Activated CD4-positive, alpha-beta memory T cell treated with anti-CD3 and anti-CD28 coated beads, Interleukin-2, amount 10 ng/mL, durations not matched to agents 7 days and 5 days (primary cell): ENCODE measurements around the gene FCHO1. TPM values are rescaled to one million over a fixed set of nuclear protein-coding genes. Genes with fewer than 3 reads are reported as not detected.
"Not testable (repeated sequence)": the region's sequence is repeated elsewhere in the genome, so short reads cannot be mapped to it uniquely, and the experiment has no call there.

Experiments
- CTCF ChIA-PET: fragments of 350-600 bp; sonication (Branson Sonifier 250); formaldehyde crosslinking; loops from one replicate; lab custom pipeline; 2021; ENCODE audit warnings: antibody characterized with exemption, inconsistent platforms; lab: Charles Lee
- POLR2A ChIA-PET: fragments of 350-600 bp; sonication (Branson Sonifier 250); formaldehyde crosslinking; loops from one replicate; lab custom pipeline; 2021; ENCODE audit warnings: antibody characterized with exemption; lab: Charles Lee
- DNase-seq: peaks from one replicate; pipeline ENCODE4 v3.0.0-alpha.2; 2020
- H3K27ac Mint-ChIP-seq: one replicate; pipeline ENCODE4 v1.8.0; 2021; ENCODE audit warnings: mild to moderate bottlenecking, mixed read lengths
- H3K27me3 Mint-ChIP-seq: one replicate; pipeline ENCODE4 v1.8.0; 2021; ENCODE audit warnings: mixed read lengths
- H3K36me3 Mint-ChIP-seq: one replicate; pipeline ENCODE4 v1.8.0; 2021; ENCODE audit warnings: low read depth, mixed read lengths
- H3K4me1 Mint-ChIP-seq: one replicate; pipeline ENCODE4 v1.8.0; 2021; ENCODE audit warnings: mixed read lengths
- H3K4me3 Mint-ChIP-seq: one replicate; pipeline ENCODE4 v1.8.0; 2021; ENCODE audit warnings: mild to moderate bottlenecking, mixed read lengths
- H3K9me3 Mint-ChIP-seq: one replicate; pipeline ENCODE4 v1.8.0; 2021; ENCODE audit warnings: mixed read lengths
- total RNA-seq, 2 experiments: library from RNA; stranded (reverse); gene quantifications; one replicate each; pipeline ENCODE4 v1.2.3, GENCODE V29; 2021

Gene FCHO1
- total RNA-seq, 2 experiments from 2014 or later: 64.8 to 76.7 TPM

DNA sequence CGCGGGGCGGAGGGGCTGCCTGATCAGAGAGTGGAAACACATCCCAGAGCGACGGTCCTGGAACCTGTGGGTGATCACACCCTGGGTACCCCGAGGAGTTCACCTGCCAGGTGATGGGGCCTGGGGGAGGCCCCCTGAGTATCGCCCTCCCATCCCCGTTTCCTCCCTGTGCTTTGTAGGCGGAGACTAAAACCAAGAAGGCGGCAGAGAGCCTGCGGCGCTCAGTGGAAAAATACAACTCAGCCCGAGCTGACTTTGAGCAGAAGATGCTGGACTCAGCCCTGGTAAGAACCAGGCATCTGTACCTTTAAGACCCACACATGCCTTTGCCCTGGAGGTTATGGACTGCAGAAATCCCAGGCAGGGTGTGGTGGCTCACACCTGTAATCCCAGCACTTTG lies 19.3 kb downstream of the FCHO1 start:
- H3K27ac Mint-ChIP-seq: no peak overlapping the region
- H3K4me3 Mint-ChIP-seq: no peak overlapping the region
- CTCF ChIA-PET: interaction anchor here (1.1 kb wide), 1 partner anchor 89 kb away, joined by 3 read pairs; the partner anchor contains the start of gene RPL18A
- POLR2A ChIA-PET: no interaction called here
- no peak for DNase-seq
- no peaks in the 10 kb centered on the region for H3K9me3 Mint-ChIP-seq
- peaks cover 51% of the 10 kb centered on the region for H3K36me3 Mint-ChIP-seq
- H3K4me1 Mint-ChIP-seq: peaks cover 3% of the 10 kb centered on the region
- no peaks in the 10 kb centered on the region for H3K27me3 Mint-ChIP-seq

DNA sequence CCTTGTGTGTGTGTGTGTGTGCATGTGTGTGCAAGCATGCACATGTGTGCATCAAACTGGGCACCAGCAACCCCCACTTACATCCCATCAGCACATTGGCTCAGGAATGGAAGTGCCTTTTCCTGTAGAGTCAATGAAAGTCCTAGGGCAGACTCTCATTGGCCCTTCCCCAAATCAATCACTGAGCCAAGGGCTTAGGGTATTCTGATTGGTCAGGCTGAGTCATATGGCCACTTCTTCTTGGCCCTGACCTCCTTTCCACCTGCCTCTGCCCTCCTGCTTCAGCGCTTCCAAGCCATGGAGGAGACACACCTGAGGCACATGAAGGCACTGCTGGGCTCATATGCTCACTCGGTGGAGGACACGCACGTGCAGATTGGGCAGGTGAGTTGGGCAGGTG lies 20.9 kb downstream of the FCHO1 start:
- Mint-ChIP-seq H3K4me3 (no peak overlapping the region), H3K36me3 (peaks cover 55% of the 10 kb centered on the region), H3K4me1 (peaks cover 9% of the 10 kb centered on the region), H3K27me3 (no peaks in the 10 kb centered on the region), H3K27ac (peak overlapping the region; percentile 55), H3K9me3 (no peaks in the 10 kb centered on the region)
- no peak for DNase-seq
- ChIA-PET POLR2A (no interaction called here), CTCF (interaction anchor here (1.0 kb wide), 1 partner anchor 9 kb away, joined by 8 read pairs; no protein-coding TSS in a partner anchor)

DNA sequence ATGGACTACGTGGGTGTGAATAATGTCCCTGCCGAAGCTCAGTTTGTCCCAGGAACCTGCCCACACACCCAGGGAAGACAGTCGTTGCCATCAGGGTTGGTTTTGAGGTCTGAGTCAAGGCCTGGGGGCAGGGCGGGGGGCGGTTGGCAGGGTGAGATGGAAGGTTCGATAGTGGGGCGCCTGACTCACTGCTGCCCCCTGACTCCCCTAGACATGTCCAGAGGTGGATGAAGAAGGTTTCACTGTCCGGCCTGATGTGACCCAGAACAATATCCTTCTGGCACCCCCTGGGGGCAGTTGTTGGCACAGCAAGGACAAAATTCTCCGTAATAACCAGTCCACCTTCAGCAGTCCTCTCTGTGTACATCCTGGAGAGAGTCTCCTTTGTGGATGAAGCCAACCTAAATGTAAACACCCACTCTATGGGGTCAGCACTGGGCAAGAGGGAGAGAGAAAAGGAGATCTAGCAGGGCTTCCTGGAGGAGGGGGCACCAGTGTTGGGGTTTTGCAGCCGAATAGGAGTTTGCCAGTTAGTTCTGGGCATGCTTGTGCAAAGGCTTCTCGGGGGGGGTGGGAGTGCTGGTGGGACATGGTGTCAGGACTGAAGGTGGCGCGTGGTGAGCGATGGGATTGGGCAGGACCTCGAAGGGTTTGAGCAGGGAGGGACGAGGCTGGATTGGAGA lies 24.1 kb downstream of the FCHO1 start:
- CTCF ChIA-PET: interaction anchor here (0.7 to 1.6 kb wide), 13 partner anchors 9 to 82 kb away, joined by 3 to 14 read pairs (median 3); partner anchors contain the start of gene FCHO1
- peaks cover 18% of the 10 kb centered on the region for H3K4me1 Mint-ChIP-seq
- POLR2A ChIA-PET: no interaction called here
- H3K27me3 Mint-ChIP-seq: no peaks in the 10 kb centered on the region
- peak; percentile 42 for DNase-seq
- H3K27ac Mint-ChIP-seq: peak overlapping the region; percentile 66
- peaks cover 55% of the 10 kb centered on the region for H3K36me3 Mint-ChIP-seq
- no peak overlapping the region for H3K4me3 Mint-ChIP-seq
- H3K9me3 Mint-ChIP-seq: no peaks in the 10 kb centered on the region

DNA sequence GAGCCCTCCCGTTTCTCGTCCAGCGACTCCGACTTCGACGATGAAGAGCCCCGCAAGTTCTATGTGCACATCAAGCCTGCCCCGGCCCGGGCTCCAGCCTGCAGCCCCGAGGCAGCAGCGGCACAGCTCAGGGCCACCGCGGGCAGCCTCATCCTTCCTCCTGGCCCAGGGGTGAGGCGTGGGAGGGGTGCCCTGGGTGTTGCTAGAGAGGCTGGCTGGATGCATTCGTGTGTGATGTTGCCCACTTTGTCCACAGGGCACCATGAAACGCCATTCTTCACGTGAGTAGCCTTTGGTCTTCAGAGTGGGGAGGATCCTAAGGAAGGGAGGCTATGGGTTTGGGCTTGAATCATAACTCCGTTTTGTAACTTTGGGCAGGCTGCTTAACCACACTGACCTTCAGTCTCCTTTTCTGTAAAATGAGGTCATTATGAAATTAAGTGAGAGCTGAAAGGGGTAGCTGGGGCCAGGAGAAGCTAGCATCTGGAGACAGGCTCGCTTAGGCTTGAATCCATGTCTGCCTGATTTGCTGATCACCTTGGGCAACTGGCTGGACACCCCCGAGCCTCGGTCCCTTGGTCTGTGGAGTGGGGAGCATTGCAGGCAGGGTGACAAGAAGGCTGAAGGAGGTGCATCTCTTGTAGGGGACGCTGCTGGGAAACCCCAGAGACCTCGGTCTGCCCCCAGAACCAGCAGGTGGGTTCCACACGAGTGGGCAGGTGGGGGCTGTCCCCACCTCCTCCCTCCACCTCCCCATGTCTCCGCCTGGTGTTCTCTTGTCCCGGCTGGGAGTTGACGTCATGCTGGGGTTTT lies 24.9 kb downstream of the FCHO1 start:
- Mint-ChIP-seq H3K4me1 (peaks cover 18% of the 10 kb centered on the region), H3K9me3 (no peaks in the 10 kb centered on the region), H3K27ac (no peak overlapping the region), H3K4me3 (no peak overlapping the region), H3K27me3 (no peaks in the 10 kb centered on the region), H3K36me3 (peaks cover 51% of the 10 kb centered on the region)
- DNase-seq: no peak
- ChIA-PET CTCF (interaction anchor here (1.0 to 1.4 kb wide), 3 partner anchors 73 to 157 kb away, joined by 3 to 6 read pairs (median 3); partner anchors contain the start of gene CCDC124), POLR2A (interaction anchor here (1.4 kb wide), 1 partner anchor 9 kb away, joined by 3 read pairs; no protein-coding TSS in a partner anchor)

DNA sequence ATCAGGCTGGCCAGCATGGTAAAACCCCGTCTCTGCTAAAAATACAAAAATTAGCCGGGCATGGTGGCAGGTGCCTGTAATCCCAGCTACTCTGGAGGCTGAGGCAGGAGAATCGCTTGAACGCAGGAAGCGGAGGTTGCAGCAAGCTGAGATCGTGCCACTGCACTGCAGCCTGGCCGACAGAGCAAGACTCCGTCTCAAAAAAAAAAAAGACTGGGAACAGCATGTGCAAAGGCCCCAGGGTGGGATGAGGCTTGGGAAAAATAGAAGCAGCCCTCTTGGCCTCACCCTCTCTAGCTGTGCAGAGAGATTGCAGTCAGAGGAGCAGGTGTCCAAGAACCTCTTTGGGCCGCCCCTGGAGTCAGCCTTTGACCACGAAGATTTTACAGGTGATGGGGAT lies 26.6 kb downstream of the FCHO1 start:
- POLR2A ChIA-PET, H3K27ac Mint-ChIP-seq, H3K27me3 Mint-ChIP-seq, H3K4me3 Mint-ChIP-seq, H3K9me3 Mint-ChIP-seq, DNase-seq: not testable (repeated sequence)
- H3K36me3 Mint-ChIP-seq: peaks cover 50% of the 10 kb centered on the region
- H3K4me1 Mint-ChIP-seq: peaks cover 21% of the 10 kb centered on the region
- CTCF ChIA-PET: interaction anchor here (0.8 to 1.2 kb wide), 2 partner anchors 48 to 75 kb away, joined by 4 to 5 read pairs; no protein-coding TSS in a partner anchor

DNA sequence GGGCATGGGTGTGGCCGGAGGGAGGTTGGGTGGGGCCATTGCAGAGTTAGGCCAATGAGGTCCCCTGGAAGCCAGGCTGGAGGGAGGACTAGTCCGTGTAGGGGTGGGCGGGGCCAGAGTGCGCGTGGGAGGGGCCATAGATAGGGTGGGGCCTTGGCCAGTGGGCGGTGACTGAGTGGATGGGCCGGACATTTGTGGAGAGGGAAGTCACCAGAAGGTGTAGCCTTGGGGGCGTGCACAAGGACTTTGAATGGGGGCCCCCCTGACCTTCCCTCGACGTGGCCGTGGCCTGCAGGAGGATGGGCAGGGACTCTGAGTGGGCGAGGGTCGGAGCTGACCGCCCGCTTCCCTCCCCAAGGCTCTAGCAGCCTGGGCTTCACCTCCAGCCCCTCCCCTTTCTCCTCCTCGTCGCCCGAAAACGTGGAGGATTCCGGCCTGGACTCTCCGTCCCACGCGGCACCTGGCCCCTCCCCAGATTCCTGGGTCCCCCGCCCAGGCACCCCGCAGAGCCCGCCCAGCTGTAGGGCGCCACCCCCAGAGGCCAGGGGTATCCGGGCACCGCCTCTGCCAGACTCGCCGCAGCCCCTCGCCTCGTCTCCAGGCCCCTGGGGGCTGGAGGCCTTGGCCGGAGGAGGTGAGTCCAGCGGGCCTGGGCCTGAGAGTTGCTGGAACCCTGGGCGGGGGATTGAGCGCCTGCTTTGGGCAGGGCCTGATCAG lies 27.1 kb downstream of the FCHO1 start:
- no peak overlapping the region for H3K4me3 Mint-ChIP-seq
- H3K36me3 Mint-ChIP-seq: peaks cover 46% of the 10 kb centered on the region
- peak; percentile 57 for DNase-seq
- no peaks in the 10 kb centered on the region for H3K27me3 Mint-ChIP-seq
- H3K4me1 Mint-ChIP-seq: peaks cover 21% of the 10 kb centered on the region
- ChIA-PET POLR2A (no interaction called here), CTCF (interaction anchor here (1.2 kb wide), 1 partner anchor 75 kb away, joined by 4 read pairs; no protein-coding TSS in a partner anchor)
- no peak overlapping the region for H3K27ac Mint-ChIP-seq
- H3K9me3 Mint-ChIP-seq: no peaks in the 10 kb centered on the region

DNA sequence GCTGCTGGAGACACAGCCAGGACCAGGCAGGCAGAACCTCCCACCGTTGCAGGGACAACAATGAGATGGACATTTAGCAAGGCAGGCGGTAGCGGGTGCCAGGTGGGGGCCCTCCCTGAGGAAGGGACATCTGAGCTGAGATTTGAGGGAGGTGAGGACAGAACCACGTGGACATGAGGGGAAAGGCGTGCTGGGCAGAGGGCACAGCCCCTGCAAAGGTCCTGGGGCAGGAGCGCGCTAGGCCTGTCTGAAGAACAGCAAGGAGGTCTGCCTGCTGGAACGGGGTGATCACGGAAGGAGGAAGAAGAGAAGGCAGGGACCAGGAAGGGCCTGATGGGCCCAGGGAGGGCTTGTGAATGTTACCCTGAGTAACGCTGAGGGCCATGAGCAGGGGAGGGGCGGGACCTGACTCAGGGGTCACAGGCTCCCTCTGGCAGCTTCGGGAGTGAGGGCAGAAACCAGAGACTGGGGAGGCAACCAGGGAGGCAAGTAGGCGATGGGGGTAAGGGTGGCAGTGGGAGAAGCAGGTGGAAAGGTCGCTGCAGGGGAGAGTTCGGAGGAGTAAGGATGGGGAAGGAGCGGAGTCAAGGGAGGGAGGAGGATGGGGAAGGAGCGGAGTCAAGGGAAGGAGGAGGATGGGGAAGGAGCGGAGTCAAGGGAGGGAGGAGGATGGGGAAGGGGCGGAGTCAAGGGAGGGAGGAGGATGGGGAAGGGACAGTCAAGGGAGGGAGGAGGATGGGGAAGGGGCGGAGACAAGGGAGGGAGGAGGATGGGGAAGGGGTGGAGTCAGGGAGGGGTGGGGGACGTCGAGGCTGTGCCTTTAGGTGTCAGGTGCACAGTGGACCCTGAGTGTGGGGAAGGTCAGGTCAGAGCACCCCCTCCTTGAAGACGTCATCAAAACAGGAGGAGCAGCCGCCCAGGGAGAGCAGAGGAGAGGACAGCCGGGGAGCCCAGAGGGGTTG lies 28.0 kb downstream of the FCHO1 start:
- DNase-seq: no peak
- Mint-ChIP-seq H3K27ac (no peak overlapping the region), H3K4me1 (peaks cover 24% of the 10 kb centered on the region), H3K9me3 (no peaks in the 10 kb centered on the region), H3K4me3 (no peak overlapping the region), H3K27me3 (no peaks in the 10 kb centered on the region), H3K36me3 (peaks cover 47% of the 10 kb centered on the region)
- CTCF ChIA-PET: no interaction called here
- POLR2A ChIA-PET: no interaction called here

DNA sequence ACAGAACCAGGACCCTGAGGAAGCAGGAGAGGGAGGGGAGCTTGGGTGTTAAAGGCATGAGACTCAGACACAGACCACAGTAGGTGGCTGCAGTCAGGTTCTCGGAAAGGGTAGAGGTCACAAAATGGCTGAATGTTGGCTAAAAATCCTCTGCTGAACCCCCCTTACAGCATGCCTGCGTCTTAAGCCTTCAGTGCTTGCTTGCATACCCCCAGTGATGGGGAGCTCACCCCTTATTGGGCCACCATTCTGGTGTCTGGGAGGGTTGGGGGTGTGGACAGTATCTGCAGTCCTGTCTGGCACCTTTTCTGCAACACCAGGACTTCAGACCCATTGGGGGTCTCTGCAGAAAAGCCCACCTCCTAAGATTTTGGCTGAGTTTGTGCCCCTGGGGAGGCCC lies 29.5 kb downstream of the FCHO1 start:
- Mint-ChIP-seq H3K4me1 (peaks cover 22% of the 10 kb centered on the region), H3K4me3 (no peak overlapping the region), H3K27ac (no peak overlapping the region), H3K27me3 (no peaks in the 10 kb centered on the region), H3K9me3 (no peaks in the 10 kb centered on the region), H3K36me3 (peaks cover 44% of the 10 kb centered on the region)
- DNase-seq: no peak
- CTCF ChIA-PET: no interaction called here
- POLR2A ChIA-PET: no interaction called here

DNA sequence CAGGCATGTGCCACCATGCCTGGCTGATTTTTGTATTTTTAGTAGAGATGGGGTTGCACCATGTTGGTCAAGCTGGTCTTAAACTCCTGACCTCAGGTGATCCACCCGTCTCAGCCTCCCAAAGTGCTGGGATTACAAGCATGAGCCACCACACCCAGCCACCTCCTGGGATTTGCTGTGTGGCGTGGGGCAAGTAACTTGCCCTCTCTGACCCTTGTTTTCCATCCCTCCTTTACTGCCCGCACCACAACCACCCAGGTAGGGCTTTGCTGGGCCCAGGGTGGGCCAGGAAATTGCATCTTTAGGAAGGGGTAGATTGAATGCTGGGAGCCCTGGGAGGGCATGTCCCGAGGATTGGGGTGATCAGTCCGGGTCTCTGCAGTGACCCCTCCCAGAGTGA lies 32.4 kb downstream of the FCHO1 start:
- H3K4me3 Mint-ChIP-seq, H3K27ac Mint-ChIP-seq, DNase-seq, H3K9me3 Mint-ChIP-seq, H3K27me3 Mint-ChIP-seq: not testable (repeated sequence)
- peaks cover 39% of the 10 kb centered on the region for H3K36me3 Mint-ChIP-seq
- ChIA-PET CTCF (interaction anchor here (1.0 to 1.6 kb wide), 6 partner anchors 8 to 204 kb away, joined by 3 to 5 read pairs (median 4); no protein-coding TSS in a partner anchor), POLR2A (interaction anchor here (1.4 kb wide), 1 partner anchor 58 kb away, joined by 3 read pairs; no protein-coding TSS in a partner anchor)
- peaks cover 14% of the 10 kb centered on the region for H3K4me1 Mint-ChIP-seq

DNA sequence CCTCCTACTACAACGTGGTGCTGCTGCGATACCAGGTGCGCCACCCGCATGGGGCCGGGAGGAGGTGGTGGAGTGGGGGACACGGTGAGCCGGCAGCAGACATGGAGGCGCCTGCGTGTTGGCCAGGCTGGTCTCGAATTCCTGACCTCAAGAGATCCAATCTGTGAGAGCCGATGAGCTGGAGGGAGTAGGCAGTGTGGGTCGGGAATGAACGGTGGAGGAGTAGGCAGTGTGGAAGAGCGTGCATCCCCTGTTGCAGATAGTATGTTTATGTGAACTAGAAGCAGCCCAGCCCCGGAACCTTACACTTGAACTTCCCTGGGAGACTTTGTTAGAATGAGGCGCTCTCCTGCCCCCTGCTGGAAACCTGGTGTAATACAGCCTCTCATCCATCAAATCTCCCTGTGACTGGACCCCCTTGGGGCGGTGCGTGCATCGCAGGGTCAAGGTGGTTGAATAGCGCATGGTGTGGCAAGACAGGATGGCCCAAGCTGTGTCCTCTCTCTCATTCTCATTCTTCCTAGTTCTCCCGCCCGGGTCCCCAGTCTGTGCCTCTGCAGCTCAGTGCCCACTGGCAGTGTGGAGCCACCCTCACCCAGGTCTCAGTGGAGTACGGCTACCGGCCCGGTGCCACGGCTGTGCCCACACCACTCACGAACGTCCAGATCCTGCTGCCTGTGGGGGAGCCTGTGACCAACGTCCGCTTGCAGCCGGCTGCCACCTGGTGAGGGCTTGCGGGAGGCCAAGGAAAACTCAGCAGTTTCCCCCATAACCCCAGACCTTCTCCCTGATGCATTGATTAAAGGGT lies 33.1 kb downstream of the FCHO1 start:
- Mint-ChIP-seq H3K27ac (peak overlapping the region; percentile 1), H3K36me3 (peaks cover 41% of the 10 kb centered on the region)

More for the DNA sequence above, 33.1 kb downstream of the FCHO1 start:
- ChIA-PET CTCF (interaction anchor here (1.0 to 2.2 kb wide), 9 partner anchors 10 to 75 kb away, joined by 3 to 5 read pairs (median 5); partner anchors contain the start of gene RPL18A), POLR2A (interaction anchor here (1.1 kb wide), 1 partner anchor 18 kb away, joined by 3 read pairs; no protein-coding TSS in a partner anchor)
- Mint-ChIP-seq H3K4me3 (no peak overlapping the region), H3K4me1 (peaks cover 17% of the 10 kb centered on the region), H3K27me3 (no peaks in the 10 kb centered on the region), H3K9me3 (no peaks in the 10 kb centered on the region)
- DNase-seq: peak; percentile 81
